ENCODE data around the gene RALGPS2. TPM values are rescaled to one million over a fixed set of nuclear protein-coding genes. Genes with fewer than 3 reads are reported as not detected.

Gene RALGPS2
- total RNA-seq, 1 experiment from 2014 or later, result 12.7 TPM

DNA sequence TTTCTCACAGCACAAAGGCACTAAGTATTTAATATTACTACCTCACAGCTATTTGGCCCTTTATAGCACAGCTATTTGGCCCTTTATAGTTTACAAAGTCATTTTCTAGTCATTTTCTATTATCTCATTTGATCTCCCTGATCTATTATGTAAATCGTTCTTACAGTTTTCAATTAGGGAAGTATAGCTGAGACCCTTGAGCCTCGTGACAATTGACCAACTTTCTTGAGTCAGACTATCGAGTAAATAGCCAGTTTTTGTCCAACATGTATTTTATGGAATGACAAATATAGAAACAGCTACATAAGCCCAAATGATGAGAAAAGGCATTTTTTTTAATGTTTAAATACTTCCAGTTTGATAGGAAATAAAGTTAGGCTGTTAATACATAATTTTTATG lies 152.9 kb downstream of the RALGPS2 start:
- CTCF ChIA-PET, result no interaction called here
- Histone ChIP-seq H3K4me1 (ENCODE audit: insufficient read depth, low read length, poor library complexity, severe bottlenecking) (peaks cover 5% of the 10 kb centered on the region), H3K27me3 (replicated peaks; ENCODE audit: insufficient read depth, low read depth, low read length, poor library complexity) (no peaks in the 10 kb centered on the region), H3K4me3 (ENCODE audit: low read depth, low read length, poor library complexity, severe bottlenecking) (no peak overlapping the region), H3K27ac (ENCODE audit: low read depth, low read length, poor library complexity, severe bottlenecking) (no peak overlapping the region), H3K36me3 (ENCODE audit: insufficient read depth, low read length, poor library complexity, severe bottlenecking) (no peaks in the 10 kb centered on the region), H3K9me3 (ENCODE audit: low read depth, low read length, poor library complexity, severe bottlenecking) (no peaks in the 10 kb centered on the region)
- intact Hi-C loops (cut with micrococcal nuclease; ENCODE audit: unreplicated experiment), result no loop called here
- no peak for DNase-seq (ENCODE audit: low spot score)
- no TSS peak for BruUV-seq (replicated peaks)
- POLR2A ChIA-PET (ENCODE audit: low non-redundant PET), result interaction anchor here (0.6 kb wide), 1 partner anchor 234 kb away, joined by 3 read pairs; no protein-coding TSS in a partner anchor
- TF ChIP-seq, protein P1, sequence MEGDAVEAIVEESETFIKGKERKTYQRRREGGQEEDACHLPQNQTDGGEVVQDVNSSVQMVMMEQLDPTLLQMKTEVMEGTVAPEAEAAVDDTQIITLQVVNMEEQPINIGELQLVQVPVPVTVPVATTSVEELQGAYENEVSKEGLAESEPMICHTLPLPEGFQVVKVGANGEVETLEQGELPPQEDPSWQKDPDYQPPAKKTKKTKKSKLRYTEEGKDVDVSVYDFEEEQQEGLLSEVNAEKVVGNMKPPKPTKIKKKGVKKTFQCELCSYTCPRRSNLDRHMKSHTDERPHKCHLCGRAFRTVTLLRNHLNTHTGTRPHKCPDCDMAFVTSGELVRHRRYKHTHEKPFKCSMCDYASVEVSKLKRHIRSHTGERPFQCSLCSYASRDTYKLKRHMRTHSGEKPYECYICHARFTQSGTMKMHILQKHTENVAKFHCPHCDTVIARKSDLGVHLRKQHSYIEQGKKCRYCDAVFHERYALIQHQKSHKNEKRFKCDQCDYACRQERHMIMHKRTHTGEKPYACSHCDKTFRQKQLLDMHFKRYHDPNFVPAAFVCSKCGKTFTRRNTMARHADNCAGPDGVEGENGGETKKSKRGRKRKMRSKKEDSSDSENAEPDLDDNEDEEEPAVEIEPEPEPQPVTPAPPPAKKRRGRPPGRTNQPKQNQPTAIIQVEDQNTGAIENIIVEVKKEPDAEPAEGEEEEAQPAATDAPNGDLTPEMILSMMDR (conservative IDR thresholded peaks at IDR 0.05; ENCODE audit: low read depth, low read length), result no peak
- no peak for TF ChIP-seq EZH2 (IDR thresholded peaks at IDR 0.05; ENCODE audit: borderline replicate concordance, low read depth, low read length, poor library complexity, severe bottlenecking)

DNA sequence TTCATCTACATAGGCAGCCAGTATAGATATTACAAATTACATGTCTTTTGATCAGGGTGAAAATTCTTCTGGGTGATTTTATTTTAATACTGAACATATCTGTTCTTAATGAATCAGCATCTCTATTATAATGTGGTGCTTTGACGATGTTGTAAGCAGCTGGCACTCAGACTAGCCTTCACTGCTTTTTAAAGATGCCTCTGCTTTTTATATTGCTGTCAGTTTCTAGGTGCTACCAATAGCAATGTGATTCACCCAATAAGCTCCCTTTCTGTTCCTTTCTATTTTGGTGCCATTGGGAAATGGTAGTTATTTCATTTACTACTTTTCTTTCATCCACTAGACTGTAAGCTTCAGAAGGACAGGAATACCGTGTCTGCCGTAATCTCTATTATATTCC lies 156.9 kb downstream of the RALGPS2 start:
- DNase-seq (ENCODE audit: low spot score), result no peak
- Histone ChIP-seq H3K4me3 (ENCODE audit: low read depth, low read length, poor library complexity, severe bottlenecking) (no peak overlapping the region), H3K27me3 (replicated peaks; ENCODE audit: insufficient read depth, low read depth, low read length, poor library complexity) (no peaks in the 10 kb centered on the region), H3K9me3 (ENCODE audit: low read depth, low read length, poor library complexity, severe bottlenecking) (no peaks in the 10 kb centered on the region), H3K27ac (ENCODE audit: low read depth, low read length, poor library complexity, severe bottlenecking) (no peak overlapping the region), H3K36me3 (ENCODE audit: insufficient read depth, low read length, poor library complexity, severe bottlenecking) (no peaks in the 10 kb centered on the region), H3K4me1 (ENCODE audit: insufficient read depth, low read length, poor library complexity, severe bottlenecking) (peaks cover 4% of the 10 kb centered on the region)
- TF ChIP-seq, protein P1 (conservative IDR thresholded peaks at IDR 0.05; ENCODE audit: low read depth, low read length), result no peak
- no peak for TF ChIP-seq EZH2 (IDR thresholded peaks at IDR 0.05; ENCODE audit: borderline replicate concordance, low read depth, low read length, poor library complexity, severe bottlenecking)
- no TSS peak for BruUV-seq (replicated peaks)
- CTCF ChIA-PET, result interaction anchor here (0.6 kb wide), 1 partner anchor 114 kb away, joined by 3 read pairs; no protein-coding TSS in a partner anchor
- POLR2A ChIA-PET (ENCODE audit: low non-redundant PET), result no interaction called here
- intact Hi-C loops (cut with micrococcal nuclease; ENCODE audit: unreplicated experiment), result loop anchor here (10.0 kb wide), 1 partner anchor 107 kb away; no protein-coding TSS in a partner anchor

DNA sequence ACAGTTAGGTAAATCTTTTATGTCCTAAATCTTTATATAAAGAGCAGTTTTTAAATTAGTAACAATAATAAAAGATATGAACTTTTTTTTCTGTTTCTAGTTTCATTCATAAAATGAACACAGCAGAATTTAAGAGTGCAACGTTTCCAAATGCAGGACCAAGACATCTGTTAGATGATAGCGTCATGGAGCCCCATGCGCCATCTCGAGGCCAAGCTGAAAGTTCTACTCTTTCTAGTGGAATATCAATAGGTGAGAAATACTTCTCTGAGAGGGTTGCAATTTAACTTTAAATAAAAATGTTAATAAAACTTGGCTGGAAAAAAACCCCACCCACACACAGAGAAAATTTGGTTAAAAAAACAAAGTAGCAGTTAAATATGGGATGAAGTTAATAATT lies 160.8 kb downstream of the RALGPS2 start:
- TF ChIP-seq EZH2 (IDR thresholded peaks at IDR 0.05; ENCODE audit: borderline replicate concordance, low read depth, low read length, poor library complexity, severe bottlenecking), result no peak
- TF ChIP-seq, protein P1 (conservative IDR thresholded peaks at IDR 0.05; ENCODE audit: low read depth, low read length), result peak; percentile 56

More for the DNA sequence above, 160.8 kb downstream of the RALGPS2 start:
- Histone ChIP-seq H3K4me1 (ENCODE audit: insufficient read depth, low read length, poor library complexity, severe bottlenecking) (no peaks in the 10 kb centered on the region), H3K4me3 (ENCODE audit: low read depth, low read length, poor library complexity, severe bottlenecking) (no peak overlapping the region), H3K36me3 (ENCODE audit: insufficient read depth, low read length, poor library complexity, severe bottlenecking) (no peaks in the 10 kb centered on the region), H3K9me3 (ENCODE audit: low read depth, low read length, poor library complexity, severe bottlenecking) (no peaks in the 10 kb centered on the region), H3K27ac (ENCODE audit: low read depth, low read length, poor library complexity, severe bottlenecking) (no peak overlapping the region), H3K27me3 (replicated peaks; ENCODE audit: insufficient read depth, low read depth, low read length, poor library complexity) (no peaks in the 10 kb centered on the region)
- intact Hi-C loops (cut with micrococcal nuclease; ENCODE audit: unreplicated experiment), result loop anchor here (10.0 kb wide), 1 partner anchor 111 kb away; no protein-coding TSS in a partner anchor
- ChIA-PET POLR2A (ENCODE audit: low non-redundant PET) (no interaction called here), CTCF (no interaction called here)
- no TSS peak for BruUV-seq (replicated peaks)
- DNase-seq (ENCODE audit: low spot score), result peak; percentile 23

All from A673 (cell line).